Esophagus muscularis mucosa (tissue), 4 donors: Measurements from ENCODE around the gene CLDN5.

Experiments used
- CTCF ChIP-seq, 3 experiments: fragments of 200-600 bp in 2 of 3; fragments of 450-650 bp in 1 of 3; sonication (generic) in 2 of 3; IDR thresholded peaks; one replicate each; pipeline ENCODE4 v1.5.1; 2017 to 2019; ENCODE audit warnings: antibody characterized with exemption in 3 of 3, mild to moderate bottlenecking in 2 of 3, moderate library complexity in 1 of 3
- EP300 ChIP-seq: sonication (generic); formaldehyde crosslinking; IDR thresholded peaks from one replicate; pipeline ENCODE4 v1.6.1; 2017; ENCODE audit warnings: antibody characterized with exemption
- POLR2A ChIP-seq: fragments of 450-650 bp; IDR thresholded peaks from one replicate; pipeline ENCODE4 v1.6.1; 2017; ENCODE audit warnings: antibody characterized with exemption, moderate library complexity, mild to moderate bottlenecking, low read depth
- POLR2AphosphoS5 ChIP-seq, 2 donors: sonication (generic); formaldehyde crosslinking; IDR thresholded peaks; one replicate each; pipeline ENCODE4 v1.6.1; 2017; ENCODE audit warnings: antibody characterized with exemption in 2 of 2

- TF ChIP-seq CTCF (IDR thresholded peaks at IDR 0.05) (no peak), EP300 (no peak), POLR2A (no peak), POLR2AphosphoS5 (IDR thresholded peaks at IDR 0.05) (no peak)
These were observed 25.2 kb upstream of the CLDN5 start for GRCh38 chr22:19549428-19549827.
